Left lung (tissue), 10 donors: Measurements from ENCODE around the gene CACNA1C. TPM values are rescaled to one million over a fixed set of nuclear protein-coding genes. Genes with fewer than 3 reads are reported as not detected.

Source experiments
- ATAC-seq: fragments of 200-7000 bp; cut with Tn5 transposase; one replicate; pipeline ENCODE4 v1.9.1; 2020; ENCODE audit warnings: moderate library complexity
- DNase-seq, 4 donors: peaks; one replicate each; pipeline ENCODE4 v3.0.0-alpha.2; 2013 to 2020
- H3K27ac ChIP-seq, 2 donors: fragments of 200-600 bp; sonication (generic) in 1 of 2; one replicate each; pipeline versions ENCODE4 v1.5.0 to v1.8.0; 2020 to 2021
- H3K27me3 ChIP-seq, 2 donors: fragments of 200-600 bp; sonication (generic) in 1 of 2; one replicate each; pipeline versions ENCODE4 v1.5.0 to v1.8.0; 2020 to 2021
- H3K36me3 ChIP-seq, 2 donors: fragments of 200-600 bp; sonication (generic) in 1 of 2; one replicate each; pipeline versions ENCODE4 v1.5.0 to v1.8.0; 2020 to 2021
- H3K4me1 ChIP-seq, 2 donors: fragments of 200-600 bp; one replicate each; pipeline ENCODE4 v1.8.0; 2021
- H3K4me3 ChIP-seq, 2 donors: fragments of 200-600 bp; sonication (generic) in 1 of 2; one replicate each; pipeline versions ENCODE4 v1.5.0 to v1.8.0; 2020 to 2021; ENCODE audit warnings: mild to moderate bottlenecking in 1 of 2
- H3K9me3 ChIP-seq, 2 donors: fragments of 200-600 bp; sonication (generic) in 1 of 2; one replicate each; pipeline versions ENCODE4 v1.5.0 to v1.8.0; 2020 to 2021
- intact Hi-C, 2 donors: fragments of 100-400 bp; cut with DNase I; formaldehyde crosslinking; loops; one replicate each; pipeline versions ENCODE4 v1.11.2 to v1.14.2; 2022
- polyA plus RNA-seq, 6 donors: library from polyadenylated mRNA; unstranded; fragments of 120-200 nt; gene quantifications; one replicate each; pipeline ENCODE4 v1.2.1, GENCODE V29; 2013; ENCODE audit not compliant: insufficient read length in 6 of 6
- total RNA-seq, 2 donors: library from RNA; stranded (reverse); fragmentation: NEBNext Ultra II Directional; extraction: Animal tissue kit (Norgen Biotek cat#: 25700); gene quantifications; one replicate each; pipeline ENCODE4 v1.2.1, GENCODE V29; 2021
- TF ChIP-seq, protein P1 (sequence below), 2 donors: fragments of 200-600 bp; sonication (generic) in 1 of 2; IDR thresholded peaks; one replicate each; pipeline versions ENCODE4 v1.5.0 to v1.8.0; 2021; ENCODE audit warnings: antibody characterized with exemption in 2 of 2
- donor health status: DM: no; HTN: yes; CAD: no.
- donor health status: DM: no; HTN: no; CAD: no.

Gene CACNA1C
- total and polyA plus RNA-seq, 8 donors: 11.9 to 21.9 (median 14.2) TPM

DNA sequence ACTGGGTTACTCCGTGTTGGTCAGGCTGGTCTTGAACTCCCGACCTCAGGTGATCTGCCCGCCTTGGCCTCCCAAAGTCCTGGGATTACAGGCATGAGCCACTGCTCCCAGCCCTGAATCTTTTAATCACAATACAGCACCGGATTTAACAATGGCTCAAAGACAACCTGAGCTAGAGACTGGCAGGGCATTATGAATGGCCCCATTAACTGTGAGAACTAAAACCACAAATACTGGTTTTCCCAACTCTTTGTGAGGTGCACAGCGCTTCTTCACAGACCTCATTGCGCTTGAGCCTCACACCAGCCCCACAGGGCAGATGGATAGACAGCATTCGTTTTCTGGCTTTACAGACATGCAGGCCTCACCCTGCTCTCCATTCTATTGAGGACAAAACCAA, 634.9 kb downstream of the CACNA1C start:
- no peaks in the 10 kb centered on the region for H3K36me3 ChIP-seq
- no peak overlapping the region for H3K4me3 ChIP-seq
- ATAC-seq (no peak), DNase-seq (no peak)
- H3K27me3 ChIP-seq: peaks cover 0 to 38% of the 10 kb centered on the region in 2 donors
- intact Hi-C loops: no loop called here
- H3K9me3 ChIP-seq: no peaks in the 10 kb centered on the region
- H3K27ac ChIP-seq: no peak overlapping the region
- TF ChIP-seq, protein P1, sequence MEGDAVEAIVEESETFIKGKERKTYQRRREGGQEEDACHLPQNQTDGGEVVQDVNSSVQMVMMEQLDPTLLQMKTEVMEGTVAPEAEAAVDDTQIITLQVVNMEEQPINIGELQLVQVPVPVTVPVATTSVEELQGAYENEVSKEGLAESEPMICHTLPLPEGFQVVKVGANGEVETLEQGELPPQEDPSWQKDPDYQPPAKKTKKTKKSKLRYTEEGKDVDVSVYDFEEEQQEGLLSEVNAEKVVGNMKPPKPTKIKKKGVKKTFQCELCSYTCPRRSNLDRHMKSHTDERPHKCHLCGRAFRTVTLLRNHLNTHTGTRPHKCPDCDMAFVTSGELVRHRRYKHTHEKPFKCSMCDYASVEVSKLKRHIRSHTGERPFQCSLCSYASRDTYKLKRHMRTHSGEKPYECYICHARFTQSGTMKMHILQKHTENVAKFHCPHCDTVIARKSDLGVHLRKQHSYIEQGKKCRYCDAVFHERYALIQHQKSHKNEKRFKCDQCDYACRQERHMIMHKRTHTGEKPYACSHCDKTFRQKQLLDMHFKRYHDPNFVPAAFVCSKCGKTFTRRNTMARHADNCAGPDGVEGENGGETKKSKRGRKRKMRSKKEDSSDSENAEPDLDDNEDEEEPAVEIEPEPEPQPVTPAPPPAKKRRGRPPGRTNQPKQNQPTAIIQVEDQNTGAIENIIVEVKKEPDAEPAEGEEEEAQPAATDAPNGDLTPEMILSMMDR (IDR thresholded peaks at IDR 0.05): no peak
- peaks cover 0 to 17% of the 10 kb centered on the region in 2 donors for H3K4me1 ChIP-seq

DNA sequence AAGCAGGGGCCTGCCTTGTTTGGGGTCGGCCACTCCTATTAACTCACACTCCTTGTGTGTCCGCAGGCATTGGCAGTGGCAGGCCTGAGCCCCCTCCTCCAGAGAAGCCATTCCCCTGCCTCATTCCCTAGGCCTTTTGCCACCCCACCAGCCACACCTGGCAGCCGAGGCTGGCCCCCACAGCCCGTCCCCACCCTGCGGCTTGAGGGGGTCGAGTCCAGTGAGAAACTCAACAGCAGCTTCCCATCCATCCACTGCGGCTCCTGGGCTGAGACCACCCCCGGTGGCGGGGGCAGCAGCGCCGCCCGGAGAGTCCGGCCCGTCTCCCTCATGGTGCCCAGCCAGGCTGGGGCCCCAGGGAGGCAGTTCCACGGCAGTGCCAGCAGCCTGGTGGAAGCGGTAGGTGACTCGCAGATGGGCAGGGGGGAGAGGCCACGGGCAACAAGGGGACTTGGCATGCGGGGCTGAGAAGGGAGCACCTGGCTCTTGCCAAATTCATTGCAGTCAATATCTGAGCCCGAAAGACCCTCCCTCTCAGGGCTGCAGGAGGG, 635.7 kb downstream of the CACNA1C start:
- no peak overlapping the region for H3K4me3 ChIP-seq
- DNase-seq (no peak), ATAC-seq (no peak)
- no peak overlapping the region for H3K27ac ChIP-seq
- intact Hi-C loops: no loop called here
- H3K9me3 ChIP-seq: no peaks in the 10 kb centered on the region
- TF ChIP-seq, protein P1 (IDR thresholded peaks at IDR 0.05): no peak
- H3K36me3 ChIP-seq: no peaks in the 10 kb centered on the region
- peaks cover 0 to 36% of the 10 kb centered on the region in 2 donors for H3K27me3 ChIP-seq
- peaks cover 0 to 17% of the 10 kb centered on the region in 2 donors for H3K4me1 ChIP-seq

DNA sequence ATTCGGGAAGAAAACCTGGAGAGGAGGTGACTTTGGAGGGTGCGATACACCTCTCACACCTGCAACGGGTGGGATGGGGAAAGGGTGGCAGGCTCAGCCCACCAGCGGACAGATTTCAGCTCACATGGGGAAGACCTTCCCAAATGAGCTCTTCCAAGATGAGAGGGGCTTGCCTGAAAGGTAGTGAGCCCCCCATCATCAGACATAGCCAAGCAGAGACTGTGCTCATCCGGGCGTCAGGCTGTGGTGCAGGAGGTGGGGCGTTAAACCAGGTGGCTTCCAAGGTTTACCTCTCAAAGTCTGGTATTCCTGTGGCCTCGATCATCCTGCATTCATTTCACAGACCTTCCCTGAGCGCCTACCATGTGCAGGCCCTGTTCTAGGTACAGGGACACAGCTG, 636.6 kb downstream of the CACNA1C start:
- ATAC-seq: no peak
- Histone ChIP-seq H3K9me3 (no peaks in the 10 kb centered on the region), H3K36me3 (no peaks in the 10 kb centered on the region), H3K4me3 (no peak overlapping the region), H3K4me1 (peaks cover 0 to 17% of the 10 kb centered on the region in 2 donors), H3K27me3 (peaks cover 0 to 32% of the 10 kb centered on the region in 2 donors), H3K27ac (no peak overlapping the region)
- TF ChIP-seq, protein P1 (IDR thresholded peaks at IDR 0.05): no peak
- DNase-seq: no peak
- intact Hi-C loops: no loop called here

DNA sequence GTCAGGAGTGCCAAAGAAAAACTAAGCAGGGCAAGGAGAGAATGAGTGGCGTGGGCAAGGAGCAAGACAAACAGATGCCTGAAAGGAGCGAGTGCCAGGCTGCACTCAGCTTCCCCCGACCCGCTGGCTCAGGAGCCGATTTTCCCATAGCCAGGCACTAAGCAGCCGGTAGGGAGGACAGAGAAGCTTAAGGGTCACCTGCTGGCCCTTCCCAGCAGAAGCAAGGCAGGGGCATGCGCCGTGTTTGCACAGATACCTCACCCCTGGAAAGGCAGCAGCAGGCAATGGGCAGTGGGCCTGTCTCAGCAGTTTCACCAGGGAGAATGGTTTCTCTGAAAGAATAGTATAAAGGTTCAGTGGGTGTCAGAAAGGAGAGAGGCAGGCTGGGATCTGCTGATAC, 637.1 kb downstream of the CACNA1C start:
- Histone ChIP-seq H3K27me3 (peaks cover 0 to 32% of the 10 kb centered on the region in 2 donors), H3K4me1 (peaks cover 0 to 17% of the 10 kb centered on the region in 2 donors), H3K9me3 (no peaks in the 10 kb centered on the region), H3K4me3 (no peak overlapping the region), H3K36me3 (no peaks in the 10 kb centered on the region), H3K27ac (no peak overlapping the region)
- intact Hi-C loops: no loop called here
- DNase-seq: no peak
- TF ChIP-seq, protein P1 (IDR thresholded peaks at IDR 0.05): no peak
- no peak for ATAC-seq

DNA sequence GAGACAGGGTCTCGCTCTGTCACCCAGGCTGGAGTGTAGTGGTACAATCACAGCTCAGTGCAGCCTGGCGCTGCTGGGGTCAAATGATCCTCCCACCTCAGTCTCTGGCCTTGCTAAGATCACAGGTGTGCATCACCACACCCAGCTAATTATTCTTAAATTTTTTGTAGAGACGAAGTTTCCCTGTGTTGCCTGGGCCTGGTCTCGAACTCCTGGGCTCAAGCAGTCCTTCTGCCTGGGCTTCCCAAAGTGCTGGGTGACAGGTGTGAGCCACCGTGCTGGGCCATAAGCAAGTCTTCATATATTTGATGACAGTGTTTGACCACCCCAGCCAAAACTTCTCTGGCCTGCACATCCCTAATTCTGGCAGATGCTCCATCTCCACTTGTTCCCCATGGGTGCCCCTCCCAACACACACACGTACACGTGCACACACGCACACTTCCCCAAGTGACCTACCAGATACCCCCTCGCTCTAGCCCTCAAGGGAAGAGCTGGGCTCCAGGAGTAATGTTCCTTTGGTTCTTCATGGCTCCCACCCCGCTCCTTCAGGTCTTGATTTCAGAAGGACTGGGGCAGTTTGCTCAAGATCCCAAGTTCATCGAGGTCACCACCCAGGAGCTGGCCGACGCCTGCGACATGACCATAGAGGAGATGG, 637.7 kb downstream of the CACNA1C start:
- H3K4me3 ChIP-seq: peak overlapping the region in 1 of 2 donors; percentile 47
- no peaks in the 10 kb centered on the region for H3K9me3 ChIP-seq
- H3K27ac ChIP-seq: no peak overlapping the region
- TF ChIP-seq, protein P1 (IDR thresholded peaks at IDR 0.05): no peak
- no peak for DNase-seq
- intact Hi-C loops: no loop called here
- no peak for ATAC-seq
- peaks cover 0 to 17% of the 10 kb centered on the region in 2 donors for H3K4me1 ChIP-seq
- H3K27me3 ChIP-seq: peaks cover 0 to 32% of the 10 kb centered on the region in 2 donors
- no peaks in the 10 kb centered on the region for H3K36me3 ChIP-seq
